ENCODE results near the gene AP4E1.
"Not testable (repeated sequence)": the region's sequence is repeated elsewhere in the genome, so short reads cannot be mapped to it uniquely, and the experiment has no call there.

Gene AP4E1

GRCh38 chr15:50889589-50889988 lies 18.9 kb upstream of the AP4E1 start:
- DNase-seq (ENCODE audit: low read depth), result no peak

DNA sequence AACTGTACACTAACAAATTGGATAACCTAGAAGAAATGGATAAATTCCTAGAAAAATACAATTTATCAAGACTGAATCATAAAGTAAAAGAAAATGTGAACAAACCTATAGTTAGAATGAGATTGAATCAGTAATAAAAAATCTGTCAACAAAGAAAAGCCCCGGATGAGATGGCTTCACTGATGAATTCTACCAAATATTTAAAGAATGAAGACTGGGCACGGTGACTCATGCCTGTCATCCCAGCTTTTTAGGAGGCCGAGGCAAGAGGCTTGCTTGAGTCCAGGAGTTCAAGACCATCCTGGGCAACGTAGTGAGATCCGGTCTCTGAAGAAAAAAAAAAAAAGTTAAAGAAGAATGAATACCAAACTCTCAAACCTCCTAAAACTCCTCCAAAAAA lies 17.7 kb upstream of the AP4E1 start:
- no peak for DNase-seq (ENCODE audit: low read depth)

- no peak for DNase-seq (ENCODE audit: low read depth)
Observed at GRCh38 chr15:50891159-50891558, 17.3 kb upstream of the AP4E1 start.

- DNase-seq (ENCODE audit: low read depth), result no peak
Observed at GRCh38 chr15:50893976-50894375, 14.5 kb upstream of the AP4E1 start.

DNA sequence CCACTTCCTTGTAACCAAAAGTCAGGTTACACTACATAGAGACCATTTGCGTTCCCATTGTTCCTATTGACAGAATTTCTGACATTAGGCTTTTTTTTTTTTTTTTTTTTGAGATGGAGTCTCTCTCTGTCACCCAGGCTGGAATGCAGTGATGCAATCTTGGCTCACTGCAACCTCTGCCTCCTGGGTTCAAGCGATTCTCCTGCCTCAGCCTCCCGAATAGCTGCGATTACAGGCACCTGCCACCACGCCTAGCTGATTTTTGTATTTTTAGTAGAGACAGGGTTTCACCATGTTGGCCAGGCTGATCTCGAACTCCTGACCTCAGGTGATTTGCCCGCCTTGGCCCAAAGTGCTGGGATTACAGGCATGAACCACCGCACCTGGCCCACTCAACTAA lies 7.1 kb upstream of the AP4E1 start:
- DNase-seq (ENCODE audit: low read depth), result not testable (repeated sequence)

DNA sequence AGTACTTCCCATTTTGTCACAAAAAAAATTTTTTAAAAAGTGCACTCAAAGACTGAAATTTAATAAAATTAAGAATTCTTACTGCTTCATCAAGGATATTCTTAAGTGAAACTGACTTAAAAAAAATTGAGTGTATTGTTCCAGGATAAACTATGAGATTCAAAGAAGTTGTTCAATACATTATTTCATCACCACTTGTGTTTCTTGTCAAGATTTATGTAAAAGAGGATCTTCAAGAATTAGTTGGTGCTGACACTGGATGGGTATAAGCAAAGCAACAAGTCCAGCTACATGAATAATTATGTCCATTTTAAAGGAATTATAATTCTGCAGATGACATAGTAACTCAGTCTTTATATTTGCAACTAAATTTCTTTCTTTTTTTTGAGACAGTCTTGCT lies 4.3 kb upstream of the AP4E1 start:
- DNase-seq (ENCODE audit: low read depth), result no peak

DNA sequence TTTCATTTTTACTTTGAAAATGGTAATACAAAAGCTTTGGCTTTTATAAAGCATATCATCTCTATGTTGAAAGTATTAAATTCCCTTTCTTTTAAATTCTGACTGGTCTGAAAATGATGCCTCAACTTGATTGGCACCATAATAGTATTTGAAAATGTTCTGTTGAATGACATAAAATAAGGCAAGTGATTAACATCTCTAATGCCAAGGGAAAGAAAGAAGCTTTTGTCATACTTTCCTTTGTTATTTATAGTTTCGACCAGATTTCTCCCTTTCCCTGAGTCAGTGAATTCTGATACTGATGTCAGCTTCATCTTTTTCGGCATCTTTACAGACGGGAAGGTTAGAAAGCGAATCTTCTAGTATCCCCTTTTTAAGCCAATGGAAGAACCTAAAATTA lies 3.4 kb upstream of the AP4E1 start:
- DNase-seq (ENCODE audit: low read depth), result no peak

DNA sequence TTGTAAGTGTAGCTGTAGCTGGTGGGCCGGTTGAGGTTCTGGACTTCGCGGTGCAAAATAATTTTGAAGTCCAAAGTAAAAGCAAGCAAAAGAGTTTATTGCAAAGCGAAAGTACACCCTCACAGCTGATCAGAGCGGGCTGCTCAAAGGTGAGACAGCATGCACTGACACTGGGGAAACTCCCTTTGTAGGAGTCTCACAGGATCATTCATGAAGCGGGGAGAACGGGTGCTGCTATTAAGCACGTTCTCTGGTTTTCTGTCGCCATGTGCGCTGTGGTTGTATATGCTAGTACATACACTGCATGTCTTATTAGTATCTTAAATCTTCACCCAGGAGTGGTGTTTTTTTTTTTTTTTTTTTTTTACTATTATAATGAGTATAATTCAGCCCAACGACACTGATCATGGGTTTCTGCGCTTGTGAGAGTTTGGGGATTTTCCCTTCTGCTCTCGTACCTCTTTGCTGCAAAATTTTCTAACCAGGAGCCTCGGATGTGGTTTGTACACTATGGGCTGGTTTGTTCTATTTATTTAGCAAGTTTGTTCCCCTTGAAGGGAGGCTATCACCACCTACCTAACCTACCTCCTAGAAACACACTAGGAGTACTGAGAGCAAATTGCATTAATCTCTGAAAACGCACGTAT lies 1.4 kb upstream of the AP4E1 start:
- no peak for DNase-seq (ENCODE audit: low read depth)

DNA sequence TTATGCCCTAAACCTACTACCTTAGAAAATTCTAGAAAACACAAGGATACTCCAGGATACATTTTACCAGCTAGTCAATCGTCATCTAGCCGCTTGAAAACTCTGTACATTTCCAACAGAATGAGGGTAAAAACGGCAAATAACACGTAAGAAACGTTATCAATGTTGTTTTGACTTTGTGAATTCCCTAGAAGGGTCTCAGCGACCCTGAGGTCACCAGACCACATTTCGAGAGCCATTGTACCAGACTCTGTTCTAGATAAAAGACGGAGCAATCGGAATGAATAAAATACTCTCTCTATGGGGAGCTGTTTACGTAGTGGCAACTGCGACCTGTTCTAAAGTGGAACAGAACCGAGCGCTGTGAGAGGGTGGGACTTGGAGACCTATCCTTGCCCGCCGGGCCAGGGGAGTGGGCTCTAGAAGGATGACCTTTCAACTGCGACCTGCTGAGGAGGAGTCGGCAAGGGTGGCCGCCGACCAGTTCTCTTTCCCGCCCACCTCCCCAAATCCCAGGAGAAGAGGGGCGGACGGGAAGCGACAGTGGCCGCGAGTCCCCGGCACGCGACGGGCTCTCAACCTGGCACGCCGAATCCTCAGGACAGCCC lies 778 bp upstream of the AP4E1 start:
- DNase-seq (ENCODE audit: low read depth), result no peak

DNA sequence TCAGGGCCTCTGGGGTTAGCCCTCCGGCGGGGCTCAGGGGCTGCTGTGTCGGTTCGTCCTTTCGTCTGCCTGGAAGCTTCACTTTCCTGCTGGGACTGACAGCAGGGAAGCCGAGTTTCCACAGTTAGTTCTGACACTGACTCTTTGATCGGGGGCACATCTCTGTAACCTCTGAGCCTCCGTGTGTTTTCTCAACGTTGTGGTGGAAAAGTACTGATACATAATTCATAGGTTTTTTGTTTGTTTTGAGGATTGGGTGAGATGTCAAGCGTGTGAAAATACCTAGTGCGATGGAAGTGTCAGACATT lies 481 bp downstream of the AP4E1 start:
- no peak for DNase-seq (ENCODE audit: low read depth)

DNA sequence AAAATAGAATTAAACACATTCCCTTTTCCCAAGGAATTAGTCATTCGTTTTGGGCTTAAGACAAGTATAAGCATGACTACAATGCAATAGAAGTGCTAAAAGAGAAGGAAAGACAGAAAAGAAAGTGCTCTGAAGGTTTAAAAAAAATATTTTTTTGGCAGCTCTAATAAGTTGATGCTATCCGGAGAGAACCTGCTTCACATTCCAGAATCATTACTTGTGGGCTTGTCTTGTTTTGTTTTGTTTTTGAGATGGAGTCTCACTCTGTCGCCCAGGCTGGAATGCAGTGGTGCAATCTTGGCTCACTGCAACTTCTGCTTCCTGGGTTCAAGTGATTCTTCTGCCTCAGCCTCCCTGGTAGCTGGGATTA lies 1.9 kb downstream of the AP4E1 start:
- peak; percentile 77 for DNase-seq (ENCODE audit: low read depth)

DNA sequence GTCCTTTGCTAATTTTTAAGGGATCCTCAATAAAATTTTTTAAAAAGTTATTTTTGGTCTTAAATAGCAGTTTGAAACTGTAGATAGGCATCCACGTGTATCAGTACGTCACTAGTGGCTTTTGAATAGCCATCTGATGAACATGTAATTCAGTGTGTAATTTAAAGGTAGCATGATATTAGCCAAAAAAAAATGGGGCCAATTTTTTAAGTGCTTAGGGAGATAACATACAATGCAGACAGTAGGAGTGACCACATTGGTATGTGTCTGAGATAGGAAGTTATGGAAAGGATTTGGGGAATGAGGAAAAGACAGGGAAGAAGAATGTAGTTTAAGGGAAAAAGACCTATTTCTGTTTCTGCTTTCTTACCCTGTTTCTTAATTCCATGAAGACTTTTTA lies 2.5 kb downstream of the AP4E1 start:
- no peak for DNase-seq (ENCODE audit: low read depth)

DNA sequence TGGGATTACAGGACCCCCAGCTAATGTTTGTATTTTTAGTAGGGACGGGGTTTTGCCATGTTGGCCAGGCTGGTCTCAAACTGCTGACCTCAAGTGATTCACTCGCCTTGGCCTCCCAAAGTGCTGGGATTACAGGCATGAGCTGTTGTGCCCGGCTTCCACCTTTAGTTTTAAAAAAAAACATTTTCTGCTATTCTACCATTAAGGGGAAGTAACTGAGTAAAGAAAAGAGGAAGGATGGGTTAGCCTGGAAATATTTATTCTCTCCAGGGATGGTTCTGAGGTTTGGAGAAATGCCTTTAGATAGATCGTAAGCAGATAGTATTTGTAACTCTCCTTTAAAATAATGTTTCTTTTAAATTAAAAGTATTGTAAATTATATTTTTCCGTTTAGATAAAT lies 3.1 kb downstream of the AP4E1 start:
- no peak for DNase-seq (ENCODE audit: low read depth)

- DNase-seq (ENCODE audit: low read depth), result no peak
Observed at GRCh38 chr15:50916400-50916799, 7.9 kb downstream of the AP4E1 start.

DNA sequence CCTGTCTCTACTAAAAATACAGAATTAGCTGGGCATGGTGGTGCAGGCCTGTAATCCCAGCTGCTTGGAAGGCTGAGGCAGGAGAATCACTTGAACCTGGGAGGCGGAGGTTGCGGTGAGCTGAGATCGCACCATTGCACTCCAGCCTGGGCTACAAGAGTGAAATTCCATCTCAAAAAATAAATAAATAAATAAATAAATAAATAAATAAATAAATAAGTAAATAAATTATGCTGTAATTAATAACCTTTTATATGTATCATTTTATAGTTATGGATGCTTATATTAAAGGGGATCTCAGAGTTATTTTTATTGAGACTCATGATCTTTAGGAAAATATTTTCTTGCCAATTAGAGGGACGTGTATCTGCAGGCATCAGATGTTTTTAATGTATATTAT lies 10.9 kb downstream of the AP4E1 start:
- not testable (repeated sequence) for DNase-seq (ENCODE audit: low read depth)

DNA sequence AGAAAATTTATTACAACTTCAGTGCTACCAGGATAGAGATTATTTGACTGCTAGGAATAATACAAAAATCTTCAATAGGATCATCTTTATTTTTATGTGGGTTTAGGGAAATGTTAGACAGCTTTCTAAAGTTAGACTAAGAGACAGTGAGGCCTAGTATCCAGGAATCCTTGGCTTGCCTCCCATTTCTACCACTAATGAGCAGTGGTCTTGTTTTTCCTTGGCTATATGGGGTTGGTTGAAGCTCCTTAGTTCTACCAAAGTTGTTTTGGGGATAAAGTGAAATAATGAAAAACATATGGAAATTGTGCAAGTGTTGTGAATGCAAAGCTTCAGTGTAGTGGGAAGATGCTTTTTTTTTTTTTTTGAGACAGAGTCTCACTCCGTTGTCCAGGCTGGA lies 16.8 kb downstream of the AP4E1 start:
- peak; percentile 44 for DNase-seq (ENCODE audit: low read depth)

DNA sequence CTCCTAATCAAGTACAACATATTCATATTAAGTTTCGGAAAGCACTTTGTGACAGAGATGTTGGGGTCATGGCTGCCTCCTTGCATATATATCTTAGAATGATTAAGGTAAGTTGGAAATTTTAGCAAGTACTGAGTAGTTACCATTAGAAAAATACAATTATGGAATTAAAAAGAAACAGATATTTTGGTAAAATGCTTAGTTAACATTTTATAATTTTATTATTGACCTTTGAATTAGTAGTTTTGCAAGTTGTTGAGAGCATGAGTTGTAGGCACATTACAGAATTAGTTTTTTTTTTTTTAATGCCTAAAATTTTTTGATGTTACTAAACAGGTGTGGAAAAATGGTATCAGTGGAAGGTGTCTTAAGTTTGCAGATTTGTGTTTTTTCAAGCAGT lies 20.6 kb downstream of the AP4E1 start:
- DNase-seq (ENCODE audit: low read depth), result no peak

- no peak for DNase-seq (ENCODE audit: low read depth)
Observed at GRCh38 chr15:50930792-50931191, 22.3 kb downstream of the AP4E1 start.

DNA sequence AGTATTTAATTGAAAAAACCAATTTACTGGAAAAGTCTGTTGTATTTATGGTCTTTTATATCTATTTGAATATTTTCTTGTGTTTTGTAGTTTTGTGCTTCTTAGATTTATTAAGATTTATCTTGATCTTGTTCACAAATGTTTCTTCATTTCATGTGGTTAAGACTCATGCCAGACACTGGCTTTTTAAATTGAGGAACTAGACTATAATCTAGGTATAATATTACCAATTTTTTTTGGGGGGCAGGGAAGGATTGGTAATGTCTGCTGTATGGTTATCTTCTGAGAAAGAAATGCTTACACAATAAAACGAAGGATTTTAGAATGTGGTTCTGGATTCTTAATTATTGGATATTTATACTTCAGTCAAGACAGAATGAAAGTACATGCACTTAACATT lies 24.9 kb downstream of the AP4E1 start:
- no peak for DNase-seq (ENCODE audit: low read depth)

GRCh38 chr15:50938525-50938924 lies 30.0 kb downstream of the AP4E1 start:
- DNase-seq (ENCODE audit: low read depth), result no peak

DNA sequence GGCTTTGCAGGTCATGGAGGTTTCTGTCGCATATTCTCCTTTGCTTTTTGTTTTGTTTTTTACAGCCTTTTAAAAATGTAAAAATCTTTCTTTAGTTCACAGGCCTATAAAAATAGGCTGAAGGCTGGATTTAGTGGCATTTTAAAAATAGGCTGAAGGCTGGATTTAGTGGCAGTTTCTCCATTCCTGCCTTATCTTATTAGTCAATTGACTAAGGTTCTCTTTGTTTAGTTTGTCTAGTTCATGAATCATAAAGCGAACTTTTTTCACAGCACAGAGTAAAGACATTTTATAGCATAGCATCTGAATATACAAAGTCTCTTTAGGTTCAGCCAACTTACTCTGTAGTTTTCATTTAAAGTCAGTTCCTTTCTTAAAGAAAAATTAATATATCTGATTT lies 31.4 kb downstream of the AP4E1 start:
- DNase-seq (ENCODE audit: low read depth), result no peak

- DNase-seq (ENCODE audit: low read depth), result no peak
Observed at GRCh38 chr15:50940506-50940905, 32.0 kb downstream of the AP4E1 start.

- no peak for DNase-seq (ENCODE audit: low read depth)
Observed at GRCh38 chr15:50943638-50944037, 35.2 kb downstream of the AP4E1 start.

DNA sequence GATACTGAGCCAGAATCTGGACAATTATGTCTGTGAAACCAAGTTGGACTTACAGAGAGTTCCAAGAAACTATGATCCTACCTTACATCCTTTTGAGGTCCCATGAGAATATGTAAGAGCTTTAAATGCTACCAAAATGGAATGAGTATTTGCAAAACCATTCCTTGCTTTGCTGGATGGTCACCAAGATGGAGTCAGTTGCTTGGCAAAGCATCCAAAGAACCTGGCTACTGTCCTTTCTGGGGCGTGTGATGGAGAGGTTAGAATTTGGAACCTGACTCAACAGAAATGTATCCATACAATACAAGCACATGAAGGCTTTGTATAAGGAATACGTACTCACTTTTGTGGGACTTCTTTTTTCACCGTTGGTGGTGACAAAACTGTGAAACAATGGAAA lies 36.2 kb downstream of the AP4E1 start:
- DNase-seq (ENCODE audit: low read depth), result no peak

- no peak for DNase-seq (ENCODE audit: low read depth)
Observed at GRCh38 chr15:50945725-50946124, 37.2 kb downstream of the AP4E1 start.
